Gastroesophageal sphincter (tissue), 3 donors: ENCODE data around the gene TMEM214.

Experiments used
- EP300 ChIP-seq: sonication (generic); formaldehyde crosslinking; IDR thresholded peaks from one replicate; pipeline ENCODE4 v1.6.1; 2017; ENCODE audit warnings: antibody characterized with exemption, mild to moderate bottlenecking
- POLR2A ChIP-seq, 2 donors: fragments of 450-650 bp; IDR thresholded peaks; one replicate each; pipeline ENCODE4 v1.6.1; 2017; ENCODE audit warnings: antibody characterized with exemption in 2 of 2, mild to moderate bottlenecking in 2 of 2, moderate library complexity in 1 of 2
- TF ChIP-seq, protein P1 (sequence below), 4 experiments: fragments of 200-600 bp in 2 of 4; fragments of 450-650 bp in 2 of 4; sonication (generic) in 1 of 4; IDR thresholded peaks; one replicate each; pipeline ENCODE4 v1.5.1; 2017 to 2019; ENCODE audit warnings: antibody characterized with exemption in 4 of 4, mild to moderate bottlenecking in 2 of 4, moderate library complexity in 2 of 4

DNA sequence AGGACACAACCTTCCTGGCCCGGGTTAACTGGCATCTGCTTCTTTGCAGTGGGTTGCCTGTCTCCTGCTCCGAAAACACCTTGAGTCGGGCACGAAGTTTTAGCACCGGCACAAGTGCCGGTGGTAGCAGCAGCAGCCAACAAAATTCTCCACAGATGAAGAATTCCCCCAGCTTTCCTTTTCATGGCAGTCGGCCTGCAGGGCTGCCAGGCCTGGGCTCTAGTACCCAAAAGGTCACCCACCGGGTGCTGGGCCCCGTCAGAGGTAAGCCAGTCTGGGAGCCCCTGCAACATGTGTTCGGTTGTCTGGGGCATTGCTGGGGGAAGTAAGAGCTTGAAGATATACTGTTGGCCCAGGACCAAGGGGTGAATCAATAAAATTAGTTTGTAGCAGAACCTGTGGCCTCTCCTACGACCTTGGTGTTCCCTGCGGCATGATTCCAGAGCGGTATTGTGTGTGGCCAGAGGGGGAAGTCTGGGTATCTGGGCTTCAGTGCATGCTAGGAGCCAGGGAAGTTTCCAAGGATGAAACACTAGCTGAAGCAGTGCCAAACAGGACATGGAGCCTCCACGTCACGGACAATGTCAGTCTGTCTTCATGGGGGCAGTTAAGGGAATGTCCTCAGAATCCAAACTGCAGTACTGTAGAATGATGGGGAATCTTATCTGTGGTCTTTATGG, 26.5 kb downstream of the TMEM214 start:
- TF ChIP-seq, protein P1, sequence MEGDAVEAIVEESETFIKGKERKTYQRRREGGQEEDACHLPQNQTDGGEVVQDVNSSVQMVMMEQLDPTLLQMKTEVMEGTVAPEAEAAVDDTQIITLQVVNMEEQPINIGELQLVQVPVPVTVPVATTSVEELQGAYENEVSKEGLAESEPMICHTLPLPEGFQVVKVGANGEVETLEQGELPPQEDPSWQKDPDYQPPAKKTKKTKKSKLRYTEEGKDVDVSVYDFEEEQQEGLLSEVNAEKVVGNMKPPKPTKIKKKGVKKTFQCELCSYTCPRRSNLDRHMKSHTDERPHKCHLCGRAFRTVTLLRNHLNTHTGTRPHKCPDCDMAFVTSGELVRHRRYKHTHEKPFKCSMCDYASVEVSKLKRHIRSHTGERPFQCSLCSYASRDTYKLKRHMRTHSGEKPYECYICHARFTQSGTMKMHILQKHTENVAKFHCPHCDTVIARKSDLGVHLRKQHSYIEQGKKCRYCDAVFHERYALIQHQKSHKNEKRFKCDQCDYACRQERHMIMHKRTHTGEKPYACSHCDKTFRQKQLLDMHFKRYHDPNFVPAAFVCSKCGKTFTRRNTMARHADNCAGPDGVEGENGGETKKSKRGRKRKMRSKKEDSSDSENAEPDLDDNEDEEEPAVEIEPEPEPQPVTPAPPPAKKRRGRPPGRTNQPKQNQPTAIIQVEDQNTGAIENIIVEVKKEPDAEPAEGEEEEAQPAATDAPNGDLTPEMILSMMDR (IDR thresholded peaks at IDR 0.05), result no peak
- TF ChIP-seq EP300 (no peak), POLR2A (IDR thresholded peaks at IDR 0.05) (no peak)
